Subcutaneous abdominal adipose tissue (tissue), 5 donors: ENCODE measurements around the gene GNRHR.
"Not testable (repeated sequence)": the region's sequence is repeated elsewhere in the genome, so short reads cannot be mapped to it uniquely, and the experiment has no call there.

ENCODE experiments used
- H3K27ac ChIP-seq: one replicate; pipeline ENCODE4 v1.7.0; 2013; ENCODE audit warnings: low read depth, mild to moderate bottlenecking, inconsistent platforms, low read length, moderate library complexity
- H3K27me3 ChIP-seq, 5 donors: one replicate each; pipeline ENCODE4 v1.7.0; 2013; ENCODE audit warnings: low read length in 5 of 5, inconsistent platforms in 1 of 5; ENCODE audit not compliant: control insufficient read depth in 5 of 5, insufficient read depth in 4 of 5
- H3K36me3 ChIP-seq, 5 donors: one replicate each; pipeline ENCODE4 v1.7.0; 2013; ENCODE audit warnings: low read length in 5 of 5; ENCODE audit not compliant: control insufficient read depth in 5 of 5, insufficient read depth in 5 of 5
- H3K4me1 ChIP-seq, 5 donors: one replicate each; pipeline ENCODE4 v1.7.0; 2013; ENCODE audit warnings: low read length in 5 of 5, mild to moderate bottlenecking in 3 of 5, moderate library complexity in 1 of 5; ENCODE audit not compliant: control insufficient read depth in 5 of 5, insufficient read depth in 5 of 5
- H3K4me3 ChIP-seq, 5 donors: one replicate each; pipeline ENCODE4 v1.7.0; 2013; ENCODE audit warnings: low read length in 5 of 5, low read depth in 1 of 5
- H3K9ac ChIP-seq, 5 donors: one replicate each; pipeline ENCODE4 v1.7.0; 2013; ENCODE audit warnings: low read length in 5 of 5, mild to moderate bottlenecking in 4 of 5, moderate library complexity in 3 of 5
- H3K9me3 ChIP-seq, 5 donors: one replicate each; pipeline ENCODE4 v1.7.0; 2013; ENCODE audit warnings: low read length in 5 of 5; ENCODE audit not compliant: control insufficient read depth in 5 of 5
- donor health status: healthy.
- donor health status: healthy.
- donor health status: healthy.
- donor health status: healthy.
- donor health status: healthy.

Gene GNRHR

GRCh38 chr4:67719953-67720617, 34.1 kb downstream of the GNRHR start:
- Histone ChIP-seq H3K4me3 (no peak overlapping the region), H3K27ac (no peak overlapping the region), H3K27me3 (no peaks in the 10 kb centered on the region), H3K36me3 (peaks cover 0 to 30% (median 9%) of the 10 kb centered on the region in 5 donors), H3K4me1 (peaks cover 0 to 2% (median 0%) of the 10 kb centered on the region in 5 donors), H3K9me3 (no peaks in the 10 kb centered on the region), H3K9ac (no peak overlapping the region)

GRCh38 chr4:67718848-67719247, 35.3 kb downstream of the GNRHR start:
- Histone ChIP-seq H3K9me3 (no peaks in the 10 kb centered on the region), H3K27ac (no peak overlapping the region), H3K4me1 (no peaks in the 10 kb centered on the region), H3K9ac (no peak overlapping the region), H3K4me3 (no peak overlapping the region), H3K36me3 (peaks cover 0 to 30% (median 9%) of the 10 kb centered on the region in 5 donors), H3K27me3 (no peaks in the 10 kb centered on the region)

GRCh38 chr4:67717586-67717985, 36.6 kb downstream of the GNRHR start:
- Histone ChIP-seq H3K36me3 (peaks cover 0 to 30% (median 9%) of the 10 kb centered on the region in 5 donors), H3K9me3 (no peaks in the 10 kb centered on the region), H3K4me3 (no peak overlapping the region), H3K4me1 (peaks cover 0 to 5% (median 0%) of the 10 kb centered on the region in 5 donors), H3K27me3 (no peaks in the 10 kb centered on the region), H3K27ac (no peak overlapping the region), H3K9ac (no peak overlapping the region)

- peaks cover 0 to 16% (median 0%) of the 10 kb centered on the region in 5 donors for H3K36me3 ChIP-seq
- no peaks in the 10 kb centered on the region for H3K9me3 ChIP-seq
- no peak overlapping the region for H3K4me3 ChIP-seq
- no peaks in the 10 kb centered on the region for H3K27me3 ChIP-seq
- H3K4me1 ChIP-seq, result peaks cover 0 to 5% (median 0%) of the 10 kb centered on the region in 5 donors
- no peak overlapping the region for H3K27ac ChIP-seq
- no peak overlapping the region for H3K9ac ChIP-seq
Measured at GRCh38 chr4:67714955-67715354, 39.2 kb downstream of the GNRHR start.

GRCh38 chr4:67714248-67714583, 40.0 kb downstream of the GNRHR start:
- Histone ChIP-seq H3K36me3 (peaks cover 0 to 16% (median 0%) of the 10 kb centered on the region in 5 donors), H3K9me3 (no peaks in the 10 kb centered on the region), H3K27ac (no peak overlapping the region)

GRCh38 chr4:67713529-67714247, 40.5 kb downstream of the GNRHR start:
- no peaks in the 10 kb centered on the region for H3K27me3 ChIP-seq
- no peak overlapping the region for H3K9ac ChIP-seq
- H3K27ac ChIP-seq, result no peak overlapping the region
- peaks cover 0 to 16% (median 0%) of the 10 kb centered on the region in 5 donors for H3K36me3 ChIP-seq
- no peak overlapping the region for H3K4me3 ChIP-seq
- peaks cover 0 to 5% (median 0%) of the 10 kb centered on the region in 5 donors for H3K4me1 ChIP-seq
- no peaks in the 10 kb centered on the region for H3K9me3 ChIP-seq

More at GRCh38 chr4:67714248-67714583, 40.0 kb downstream of the GNRHR start:
- Histone ChIP-seq H3K27me3 (no peaks in the 10 kb centered on the region), H3K4me3 (no peak overlapping the region), H3K4me1 (peaks cover 0 to 5% (median 0%) of the 10 kb centered on the region in 5 donors), H3K9ac (no peak overlapping the region)

GRCh38 chr4:67712650-67713528, 41.3 kb downstream of the GNRHR start:
- Histone ChIP-seq H3K9me3 (no peaks in the 10 kb centered on the region), H3K4me1 (peaks cover 0 to 5% (median 0%) of the 10 kb centered on the region in 5 donors), H3K9ac (no peak overlapping the region), H3K36me3 (peaks cover 0 to 16% (median 0%) of the 10 kb centered on the region in 5 donors), H3K27ac (no peak overlapping the region), H3K4me3 (no peak overlapping the region), H3K27me3 (no peaks in the 10 kb centered on the region)

GRCh38 chr4:67712000-67712625, 42.1 kb downstream of the GNRHR start:
- Histone ChIP-seq H3K4me3 (no peak overlapping the region), H3K9ac (no peak overlapping the region), H3K27me3 (no peaks in the 10 kb centered on the region), H3K27ac (no peak overlapping the region), H3K4me1 (peaks cover 0 to 5% (median 0%) of the 10 kb centered on the region in 5 donors), H3K36me3 (peaks cover 0 to 12% (median 0%) of the 10 kb centered on the region in 5 donors), H3K9me3 (no peaks in the 10 kb centered on the region)

- H3K27me3 ChIP-seq, H3K4me1 ChIP-seq, H3K27ac ChIP-seq, H3K9me3 ChIP-seq, H3K4me3 ChIP-seq, H3K9ac ChIP-seq, H3K36me3 ChIP-seq: not testable (repeated sequence)
Measured at GRCh38 chr4:67706682-67707081, 47.5 kb downstream of the GNRHR start.
